GM18505 (cell line): ENCODE results near the gene KLF13.
A peak's percentile ranks its signal among the peaks of the same experiment; 100 is the strongest.

ENCODE experiments used
- ATAC-seq: cut with Tn5 transposase; IDR thresholded peaks from one replicate; pipeline ENCODE4 v1.9.1; 2021; ENCODE audit not compliant: unreplicated experiment
- POLR2A ChIP-seq: IDR thresholded peaks from 4 replicates; pipeline ENCODE4 v1.6.1; 2011; ENCODE audit warnings: borderline replicate concordance; ENCODE audit not compliant: insufficient read depth, insufficient read length; ENCODE audit errors: extremely low read depth

KLF13 gene

DNA sequence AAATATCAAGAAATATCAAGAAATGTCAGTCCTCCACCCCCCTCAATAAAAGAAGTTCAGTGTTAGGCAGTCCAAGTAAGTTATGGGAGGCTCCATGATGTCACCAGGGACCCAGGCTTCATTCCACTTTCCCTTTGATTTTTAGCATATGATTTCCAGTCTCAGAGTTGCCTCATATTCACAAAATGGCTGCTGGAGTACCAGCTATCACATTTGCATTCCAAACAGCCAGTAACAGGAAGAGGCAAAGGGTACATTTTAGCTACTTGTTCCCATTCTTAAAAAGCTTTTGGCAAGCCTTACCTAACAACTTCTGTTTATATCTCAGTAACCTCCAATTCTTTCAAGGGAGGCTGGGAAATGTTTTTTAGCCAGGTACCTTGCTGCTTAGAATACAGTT lies 13.4 kb upstream of the KLF13 start:
- ATAC-seq, result no peak
- no peak for TF ChIP-seq POLR2A

DNA sequence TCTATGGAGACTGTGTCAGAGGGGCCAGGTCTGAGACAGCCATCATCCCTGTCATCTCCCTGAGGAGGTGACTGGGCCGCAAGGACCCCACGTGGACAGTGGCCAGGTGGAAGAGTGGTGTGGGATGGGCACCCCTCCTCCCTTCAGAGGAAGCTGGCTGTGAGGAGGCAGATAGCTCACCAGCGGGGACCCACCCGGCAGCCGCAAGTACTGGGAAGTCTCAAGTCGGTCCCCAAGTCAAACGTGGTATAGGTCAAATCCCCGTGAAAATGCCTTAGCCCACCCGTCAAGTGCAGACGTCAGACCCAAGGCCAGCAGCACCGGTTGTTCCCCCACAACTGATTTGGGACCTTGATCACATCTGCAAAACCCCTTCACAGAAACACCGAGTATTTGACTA lies 12.3 kb upstream of the KLF13 start:
- no peak for ATAC-seq
- no peak for TF ChIP-seq POLR2A

DNA sequence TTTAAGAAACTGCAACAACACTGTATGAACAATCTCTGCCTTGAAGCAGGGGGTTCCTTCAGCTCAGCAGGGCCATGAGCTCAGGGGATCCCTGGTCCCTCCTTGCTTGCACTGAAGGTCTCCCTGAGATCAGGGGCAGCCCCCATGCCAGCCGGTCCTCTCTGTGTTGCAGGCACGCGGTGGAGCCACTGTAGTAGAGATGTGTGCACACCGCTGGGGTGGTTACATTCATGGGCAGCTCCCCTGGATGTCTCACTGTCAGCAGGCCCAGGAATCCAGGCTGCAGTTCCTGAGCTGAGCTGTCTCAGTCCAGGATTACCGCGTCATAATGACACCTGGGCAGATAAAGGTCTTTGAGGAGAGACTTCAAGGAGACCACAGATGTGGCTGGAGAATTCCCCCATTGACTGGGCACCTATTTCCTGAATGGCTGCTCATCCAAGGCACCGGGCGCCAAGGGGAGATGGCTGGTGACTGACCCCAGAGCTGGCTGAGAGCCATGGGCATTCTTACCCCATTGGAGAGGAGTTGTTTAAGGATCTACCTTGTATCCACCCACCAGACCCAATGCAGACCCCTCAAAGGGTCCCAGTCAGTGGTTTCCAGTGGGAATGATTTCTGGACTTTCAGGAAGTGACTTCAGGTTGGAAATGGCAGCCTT lies 10.4 kb upstream of the KLF13 start:
- ATAC-seq, result no peak
- TF ChIP-seq POLR2A, result no peak

DNA sequence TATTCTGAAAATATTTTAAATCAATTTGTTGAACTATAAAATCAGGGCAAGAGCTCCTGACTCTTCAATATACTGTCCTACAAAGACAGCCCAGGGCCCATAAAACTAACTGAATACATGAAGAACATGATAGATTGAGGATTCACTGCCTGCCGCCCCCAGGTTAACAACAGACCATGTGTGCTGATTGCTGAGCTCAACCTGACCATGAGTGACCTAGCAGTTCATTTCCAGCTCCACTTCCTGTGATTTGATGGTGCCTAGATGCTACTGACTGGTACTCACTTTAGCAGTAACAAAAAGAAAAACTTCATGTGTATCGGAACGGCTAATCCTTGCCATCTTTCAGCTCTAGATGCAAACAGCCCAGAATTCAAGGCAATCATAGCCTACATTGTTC lies 9.6 kb upstream of the KLF13 start:
- ATAC-seq, result no peak
- no peak for TF ChIP-seq POLR2A

DNA sequence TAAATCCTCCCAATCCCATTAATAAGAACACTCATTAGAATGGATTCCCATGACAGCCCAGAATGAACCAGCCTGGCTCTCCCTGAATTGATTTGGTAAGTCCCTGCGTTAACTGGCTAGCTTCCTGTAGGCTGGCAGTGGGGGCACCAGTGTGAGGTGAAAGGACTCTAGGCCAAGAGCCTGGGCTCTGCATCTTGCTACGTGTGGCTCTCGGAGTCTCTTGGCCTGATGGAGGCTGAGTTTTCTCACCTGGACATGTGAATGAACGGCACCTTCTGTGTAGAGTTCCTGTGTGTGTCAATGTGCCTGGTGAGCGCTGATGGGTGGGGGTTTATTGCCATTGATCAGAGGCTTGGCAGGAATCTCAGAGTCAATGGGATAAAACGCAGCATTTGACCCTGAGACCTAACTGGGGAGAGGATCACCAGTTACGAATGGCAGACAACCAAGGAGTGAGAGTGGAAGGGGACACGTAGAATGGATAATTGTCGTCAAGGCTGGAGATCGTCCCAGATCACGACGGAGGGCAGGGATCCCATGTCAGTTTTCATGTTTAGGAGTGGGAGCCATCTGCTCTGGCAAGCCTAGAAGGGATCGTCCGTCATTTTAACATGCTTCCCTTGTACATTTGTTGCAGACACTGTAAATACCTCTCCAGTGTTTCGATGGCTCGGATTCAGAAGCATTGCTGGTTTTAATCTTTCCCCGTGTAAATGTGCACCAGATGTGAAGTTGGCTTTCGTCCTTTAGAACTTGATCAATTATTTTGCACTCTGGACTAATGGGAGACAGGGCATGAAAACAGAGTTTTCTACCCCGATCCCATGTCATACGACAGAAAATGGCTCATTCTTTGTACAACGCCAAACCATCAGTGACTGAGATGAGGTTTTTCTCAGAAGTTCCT lies 9.0 kb upstream of the KLF13 start:
- ATAC-seq, result no peak
- no peak for TF ChIP-seq POLR2A

DNA sequence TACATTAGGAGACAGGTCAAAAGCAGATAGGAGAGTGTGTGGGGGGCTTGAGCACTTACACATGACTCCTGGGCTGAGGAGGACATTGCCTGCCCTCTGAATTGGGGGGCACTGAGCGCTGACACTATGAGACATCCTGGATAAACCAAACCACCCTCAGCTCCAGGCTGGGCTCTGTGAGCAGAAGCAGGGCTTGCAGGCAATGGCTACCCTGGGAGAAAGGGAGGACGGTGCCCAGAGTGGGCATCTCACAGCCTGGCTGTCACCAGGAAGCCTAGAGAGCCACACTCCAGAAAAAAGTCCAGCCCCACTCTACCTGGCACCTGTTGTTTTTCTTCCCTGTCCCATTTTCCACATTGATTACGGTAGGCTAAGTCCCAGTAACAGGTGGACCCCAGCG lies 8.2 kb upstream of the KLF13 start:
- no peak for TF ChIP-seq POLR2A
- no peak for ATAC-seq

DNA sequence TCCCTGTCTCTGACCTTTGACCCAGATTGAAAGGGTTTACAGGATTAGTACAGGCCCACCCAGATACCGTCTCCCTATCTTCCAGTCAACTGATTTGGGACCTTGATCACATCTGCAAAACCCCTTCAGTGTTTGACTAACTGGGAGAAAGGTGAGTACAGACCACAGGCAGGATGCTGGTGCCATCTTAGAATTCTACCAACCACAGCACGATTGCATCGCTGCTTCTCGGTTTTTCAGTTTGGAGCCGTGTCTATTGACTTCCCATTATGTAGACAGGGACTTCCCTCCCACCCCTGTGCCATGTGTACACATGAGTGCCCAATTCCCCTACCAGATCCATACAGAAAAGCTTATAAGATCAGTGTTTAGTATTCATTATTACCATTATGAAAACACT lies 6.6 kb upstream of the KLF13 start:
- TF ChIP-seq POLR2A, result no peak
- ATAC-seq, result no peak

DNA sequence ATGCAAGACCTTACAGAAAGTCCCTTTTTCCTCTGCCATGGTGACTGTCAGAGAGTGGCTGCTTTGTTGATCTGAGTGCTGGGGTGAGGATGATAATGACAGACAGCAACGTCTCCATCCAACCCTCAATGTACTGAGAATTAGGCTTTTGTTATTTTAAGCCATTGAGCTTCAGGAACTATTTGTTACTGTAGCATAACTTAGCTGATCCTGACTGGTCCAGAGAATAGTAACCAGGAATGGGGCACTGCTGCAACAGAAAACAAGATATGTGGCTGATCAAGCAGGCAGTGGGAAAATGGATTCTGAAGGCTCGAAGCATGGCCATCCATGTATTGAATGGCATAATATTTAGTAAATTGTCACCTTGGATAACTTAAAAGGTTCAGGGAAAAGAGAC lies 5.2 kb upstream of the KLF13 start:
- ATAC-seq, result no peak
- TF ChIP-seq POLR2A, result no peak

DNA sequence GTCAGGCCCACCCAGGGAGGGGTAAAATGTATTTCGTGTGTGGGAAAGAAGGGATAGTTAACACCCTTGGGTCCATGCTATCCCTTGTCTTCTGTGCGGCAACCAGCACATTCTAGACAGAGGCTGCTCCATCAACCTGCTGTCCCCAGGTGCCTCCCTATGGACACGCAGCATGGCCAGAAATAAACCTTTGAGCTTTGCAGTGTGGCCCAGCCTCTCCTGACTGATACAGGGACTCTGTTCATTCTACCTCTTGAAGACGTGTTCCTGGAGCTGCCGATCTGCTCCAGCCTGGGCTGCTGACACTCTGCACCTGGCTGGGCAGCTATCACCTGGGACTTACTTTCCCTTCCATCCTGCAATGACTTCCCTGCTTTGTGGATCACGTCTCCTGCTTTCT lies 4.1 kb upstream of the KLF13 start:
- TF ChIP-seq POLR2A, result no peak
- ATAC-seq, result no peak

DNA sequence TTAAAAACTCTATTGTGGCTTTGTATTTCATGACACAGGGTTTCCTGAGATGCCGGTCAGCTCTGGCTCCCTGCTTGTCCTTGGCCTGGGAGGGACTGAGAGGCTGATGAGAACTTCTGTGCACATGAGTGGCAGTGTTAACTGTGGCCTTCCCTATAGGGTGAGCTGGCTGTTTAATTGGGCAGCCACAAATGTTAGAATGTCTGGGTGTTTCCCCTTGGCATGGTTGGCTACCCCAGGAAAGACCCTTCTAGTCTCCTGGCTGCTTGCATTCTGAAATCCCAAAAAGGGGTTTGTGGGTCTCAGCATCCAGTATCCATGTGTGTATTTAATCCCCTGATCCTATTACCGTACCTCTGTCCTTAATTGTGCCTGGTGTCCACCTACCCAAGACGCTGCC lies 3.0 kb upstream of the KLF13 start:
- TF ChIP-seq POLR2A, result no peak

DNA sequence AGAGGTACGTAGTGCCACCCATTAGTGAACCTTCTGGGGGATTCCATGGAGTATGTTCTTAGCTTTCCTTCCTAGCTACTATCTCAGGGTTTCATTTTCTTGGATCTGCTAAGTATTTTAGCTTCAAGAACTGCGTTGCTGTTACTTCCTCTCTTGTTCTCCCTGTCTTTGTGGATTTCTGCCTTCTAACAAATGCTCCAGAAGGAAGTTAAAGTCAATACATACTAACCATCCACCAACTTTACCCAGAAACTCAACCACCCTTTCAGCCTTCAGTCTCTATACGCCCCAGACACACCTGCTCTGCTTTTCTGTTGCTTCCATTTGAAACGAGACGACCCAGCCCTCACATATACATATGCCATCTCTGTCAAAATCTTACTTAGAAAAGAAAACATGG lies 2.4 kb upstream of the KLF13 start:
- ATAC-seq, result no peak
- TF ChIP-seq POLR2A, result no peak

More for the DNA sequence above, 3.0 kb upstream of the KLF13 start:
- no peak for ATAC-seq

DNA sequence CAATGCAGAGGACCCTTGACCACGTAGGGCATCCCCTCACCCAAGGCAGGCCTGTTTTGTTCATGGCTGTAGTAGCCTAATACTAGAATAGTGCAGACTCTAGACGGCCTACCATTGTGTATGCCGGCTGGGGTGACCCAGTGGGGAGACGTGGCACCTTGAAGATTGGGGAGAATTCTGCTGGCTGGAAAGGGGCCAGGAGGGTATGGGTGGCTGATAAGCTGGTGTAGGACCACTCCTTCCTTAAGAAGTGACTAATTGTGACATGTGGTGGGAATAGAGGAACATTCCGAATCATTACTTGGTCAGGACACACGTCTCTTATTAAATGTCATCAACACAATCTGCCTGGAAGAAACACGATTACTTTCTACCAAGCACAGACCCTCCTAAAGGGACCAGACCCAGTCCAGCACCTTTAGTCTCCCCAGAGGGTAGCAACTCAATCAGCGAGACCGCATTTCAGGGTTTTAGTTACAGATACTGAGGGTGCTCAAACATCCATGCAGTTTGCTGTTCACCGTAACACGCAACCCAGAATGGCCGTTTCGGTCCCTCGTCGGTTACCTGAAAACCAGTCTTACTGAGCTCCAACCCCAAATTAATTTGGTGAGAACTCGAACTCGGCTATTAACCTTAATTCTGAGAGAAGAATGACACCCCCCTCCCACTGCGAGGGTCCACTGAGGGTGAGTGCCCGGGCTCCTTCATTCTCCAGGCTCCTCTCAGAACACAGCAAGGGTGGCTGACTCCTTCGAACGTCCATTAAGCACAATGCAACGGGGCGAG lies 1.6 kb upstream of the KLF13 start:
- no peak for ATAC-seq

DNA sequence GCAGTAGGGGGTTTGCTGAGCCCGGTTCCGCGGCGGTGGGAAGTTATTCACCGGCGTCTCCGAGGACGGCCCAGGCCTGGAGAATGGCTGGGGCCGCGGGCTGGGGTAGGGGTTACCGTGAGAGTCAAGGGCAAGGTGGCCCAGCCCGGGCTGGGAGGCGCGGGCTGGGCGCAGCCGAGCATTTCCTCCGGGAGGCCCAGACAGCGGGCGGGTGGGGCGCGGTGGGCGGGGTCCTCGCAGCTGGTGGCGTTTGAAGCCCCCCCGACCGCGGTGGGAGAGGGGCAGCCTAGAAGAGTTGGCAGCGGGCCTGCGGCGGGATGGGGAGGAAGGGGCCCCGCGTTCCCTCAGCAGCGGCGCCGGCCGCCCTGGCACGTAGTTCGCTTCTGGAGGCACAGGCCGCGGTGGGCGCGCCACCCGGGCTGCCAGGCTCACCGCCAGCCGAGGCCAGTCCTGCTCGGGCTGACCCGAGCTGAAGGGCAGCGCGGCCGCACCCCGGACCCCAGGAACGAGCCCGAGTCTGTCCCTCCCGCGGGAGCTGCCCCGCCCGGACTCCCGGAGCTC lies 960 bp upstream of the KLF13 start:
- TF ChIP-seq POLR2A, result no peak
- ATAC-seq, result no peak

More for the DNA sequence above, 1.6 kb upstream of the KLF13 start:
- TF ChIP-seq POLR2A, result peak; percentile 8
